Right hindlimb (tissue), 1 donor: ENCODE data around the gene GOLGA6L9.
"Not testable (repeated sequence)": the region's sequence is repeated elsewhere in the genome, so short reads cannot be mapped to it uniquely, and the experiment has no call there.

ENCODE experiments used
- DNase-seq: peaks from one replicate; pipeline ENCODE4 v3.0.0-alpha.2; 2018

Gene GOLGA6L9

GRCh38 chr15:82429693-82430092 lies at the start of gene GOLGA6L9:
TSS of gene GOLGA6L9 (plus strand) at chr15:82429816. CDS start at chr15:82430080, 264 bp downstream.
- not testable (repeated sequence) for DNase-seq

GRCh38 chr15:82381330-82381955 lies 48.2 kb upstream of the GOLGA6L9 start:
- DNase-seq: not testable (repeated sequence)

GRCh38 chr15:82387209-82387608 lies 42.4 kb upstream of the GOLGA6L9 start:
- DNase-seq: not testable (repeated sequence)

GRCh38 chr15:82390152-82390551 lies 39.5 kb upstream of the GOLGA6L9 start:
- not testable (repeated sequence) for DNase-seq

- DNase-seq: not testable (repeated sequence)
Measured at GRCh38 chr15:82392077-82392476, 37.5 kb upstream of the GOLGA6L9 start.

GRCh38 chr15:82393671-82394070 lies 35.9 kb upstream of the GOLGA6L9 start:
- DNase-seq: no peak

- DNase-seq: not testable (repeated sequence)
Measured at GRCh38 chr15:82395788-82396187, 33.8 kb upstream of the GOLGA6L9 start.

GRCh38 chr15:82397817-82398216 lies 31.8 kb upstream of the GOLGA6L9 start:
- no peak for DNase-seq

GRCh38 chr15:82398785-82399184 lies 30.8 kb upstream of the GOLGA6L9 start:
- DNase-seq: no peak

GRCh38 chr15:82399366-82400103 lies 30.1 kb upstream of the GOLGA6L9 start:
- not testable (repeated sequence) for DNase-seq

GRCh38 chr15:82401918-82402317 lies 27.7 kb upstream of the GOLGA6L9 start:
- not testable (repeated sequence) for DNase-seq

GRCh38 chr15:82402341-82402740 lies 27.3 kb upstream of the GOLGA6L9 start:
- not testable (repeated sequence) for DNase-seq

GRCh38 chr15:82406211-82406610 lies 23.4 kb upstream of the GOLGA6L9 start:
- not testable (repeated sequence) for DNase-seq

GRCh38 chr15:82410306-82410705 lies 19.3 kb upstream of the GOLGA6L9 start:
- not testable (repeated sequence) for DNase-seq

GRCh38 chr15:82411595-82411994 lies 18.0 kb upstream of the GOLGA6L9 start:
- not testable (repeated sequence) for DNase-seq

- DNase-seq: not testable (repeated sequence)
Measured at GRCh38 chr15:82414525-82415191, 15.0 kb upstream of the GOLGA6L9 start.

GRCh38 chr15:82420516-82420915 lies 9.1 kb upstream of the GOLGA6L9 start:
- DNase-seq: not testable (repeated sequence)

GRCh38 chr15:82420966-82421365 lies 8.7 kb upstream of the GOLGA6L9 start:
- DNase-seq: not testable (repeated sequence)

- not testable (repeated sequence) for DNase-seq
Measured at GRCh38 chr15:82427117-82427516, 2.5 kb upstream of the GOLGA6L9 start.

GRCh38 chr15:82445420-82445819 lies 15.8 kb downstream of the GOLGA6L9 start:
- DNase-seq: not testable (repeated sequence)

GRCh38 chr15:82457336-82457735 lies 27.7 kb downstream of the GOLGA6L9 start:
- not testable (repeated sequence) for DNase-seq

GRCh38 chr15:82465629-82466028 lies 36.0 kb downstream of the GOLGA6L9 start:
- not testable (repeated sequence) for DNase-seq

GRCh38 chr15:82468205-82468604 lies 38.6 kb downstream of the GOLGA6L9 start:
- not testable (repeated sequence) for DNase-seq
